ENCODE results near the gene TMEM217. TPM values are rescaled to one million over a fixed set of nuclear protein-coding genes. Genes with fewer than 3 reads are reported as not detected.

TMEM217 gene
- polyA plus RNA-seq, 1 experiment, result 7.7 TPM

GRCh38 chr6:37207903-37208456 lies 50.0 kb downstream of the TMEM217 start:
- CTCF ChIA-PET, result interaction anchor here (1.0 to 20.3 kb wide), 13 partner anchors 11 to 448 kb away, joined by 3 to 597 read pairs (median 4); partner anchors contain the start of genes C6orf89 and PIM1
- no peaks in the 10 kb centered on the region for H3K9me3 ChIP-seq (ENCODE audit: control insufficient read depth, insufficient read depth, low read length)
- no peak overlapping the region for H3K27ac ChIP-seq (ENCODE audit: low read depth, low read length)
- POLR2A ChIA-PET, result no interaction called here
- peak; percentile 87 for TF ChIP-seq CTCF (IDR thresholded peaks at IDR 0.05; ENCODE audit: low read depth, low read length)
- no peak overlapping the region for H3K4me3 ChIP-seq (ENCODE audit: low read depth, low read length)
- H3K27me3 ChIP-seq (ENCODE audit: control insufficient read depth, insufficient read depth, low read length), result no peaks in the 10 kb centered on the region
- peak; percentile 47 for DNase-seq (ENCODE audit: low read depth, low spot score)

GRCh38 chr6:37206622-37207021 lies 51.3 kb downstream of the TMEM217 start:
- ChIA-PET CTCF (interaction anchor here (5.9 to 20.3 kb wide), 2 partner anchors 154 to 182 kb away, joined by 65 to 597 read pairs; no protein-coding TSS in a partner anchor), POLR2A (no interaction called here)
- Histone ChIP-seq H3K9me3 (ENCODE audit: control insufficient read depth, insufficient read depth, low read length) (no peaks in the 10 kb centered on the region), H3K27me3 (ENCODE audit: control insufficient read depth, insufficient read depth, low read length) (no peaks in the 10 kb centered on the region), H3K27ac (ENCODE audit: low read depth, low read length) (no peak overlapping the region), H3K4me3 (ENCODE audit: low read depth, low read length) (no peak overlapping the region)
- DNase-seq (ENCODE audit: low read depth, low spot score), result no peak
- no peak for TF ChIP-seq CTCF (IDR thresholded peaks at IDR 0.05; ENCODE audit: low read depth, low read length)

GRCh38 chr6:37205997-37206340 lies 52.0 kb downstream of the TMEM217 start:
- ChIA-PET CTCF (interaction anchor here (5.9 to 20.3 kb wide), 2 partner anchors 154 to 182 kb away, joined by 65 to 597 read pairs; no protein-coding TSS in a partner anchor), POLR2A (no interaction called here)
- no peak for TF ChIP-seq CTCF (IDR thresholded peaks at IDR 0.05; ENCODE audit: low read depth, low read length)
- Histone ChIP-seq H3K4me3 (ENCODE audit: low read depth, low read length) (no peak overlapping the region), H3K27me3 (ENCODE audit: control insufficient read depth, insufficient read depth, low read length) (no peaks in the 10 kb centered on the region), H3K9me3 (ENCODE audit: control insufficient read depth, insufficient read depth, low read length) (no peaks in the 10 kb centered on the region), H3K27ac (ENCODE audit: low read depth, low read length) (no peak overlapping the region)
- DNase-seq (ENCODE audit: low read depth, low spot score), result no peak

GRCh38 chr6:37205175-37205996 lies 52.6 kb downstream of the TMEM217 start:
- ChIA-PET POLR2A (no interaction called here), CTCF (interaction anchor here (0.6 to 20.3 kb wide), 3 partner anchors 48 to 181 kb away, joined by 3 to 597 read pairs (median 65); no protein-coding TSS in a partner anchor)
- TF ChIP-seq CTCF (IDR thresholded peaks at IDR 0.05; ENCODE audit: low read depth, low read length), result no peak
- H3K4me3 ChIP-seq (ENCODE audit: low read depth, low read length), result no peak overlapping the region
- H3K27ac ChIP-seq (ENCODE audit: low read depth, low read length), result no peak overlapping the region
- H3K27me3 ChIP-seq (ENCODE audit: control insufficient read depth, insufficient read depth, low read length), result no peaks in the 10 kb centered on the region
- DNase-seq (ENCODE audit: low read depth, low spot score), result no peak
- H3K9me3 ChIP-seq (ENCODE audit: control insufficient read depth, insufficient read depth, low read length), result no peaks in the 10 kb centered on the region

All from AG04450 (cell line).